SHP77 (cell line): ENCODE measurements around the gene ZC3H7A.
"Not testable (repeated sequence)": the region's sequence is repeated elsewhere in the genome, so short reads cannot be mapped to it uniquely, and the experiment has no call there.

Experiments
- DNase-seq, 2 experiments: peaks; one replicate each; lab custom pipeline; 2025; lab: John Stamatoyannopoulos, UW

Gene ZC3H7A

GRCh38 chr16:11797166-11797956 lies at the start of gene ZC3H7A:
ZC3H7A (minus strand) TSS chr16:11797258; CDS start chr16:11782354, 14,904 bp downstream.
- peak; percentile 92 to 97 for DNase-seq

- no peak for DNase-seq
Observed at GRCh38 chr16:11844499-11844898, 47.4 kb upstream of the ZC3H7A start.

- DNase-seq, result no peak
Observed at GRCh38 chr16:11843861-11844260, 46.8 kb upstream of the ZC3H7A start.

GRCh38 chr16:11843206-11843605 lies 46.1 kb upstream of the ZC3H7A start:
- DNase-seq, result no peak

GRCh38 chr16:11841026-11841425 lies 44.0 kb upstream of the ZC3H7A start:
- no peak for DNase-seq

GRCh38 chr16:11836650-11837244 lies 39.7 kb upstream of the ZC3H7A start:
- no peak for DNase-seq

- DNase-seq, result no peak
Observed at GRCh38 chr16:11835891-11836649, 39.0 kb upstream of the ZC3H7A start.

- DNase-seq, result no peak
Observed at GRCh38 chr16:11835309-11835708, 38.3 kb upstream of the ZC3H7A start.

GRCh38 chr16:11833951-11834695 lies 37.1 kb upstream of the ZC3H7A start:
- DNase-seq, result no peak

GRCh38 chr16:11828696-11829095 lies 31.6 kb upstream of the ZC3H7A start:
- no peak for DNase-seq

- not testable (repeated sequence) for DNase-seq
Observed at GRCh38 chr16:11825520-11826165, 28.6 kb upstream of the ZC3H7A start.

GRCh38 chr16:11824362-11824761 lies 27.3 kb upstream of the ZC3H7A start:
- DNase-seq, result no peak

GRCh38 chr16:11823645-11824044 lies 26.6 kb upstream of the ZC3H7A start:
- not testable (repeated sequence) for DNase-seq

GRCh38 chr16:11819798-11820197 lies 22.7 kb upstream of the ZC3H7A start:
- no peak for DNase-seq

- not testable (repeated sequence) for DNase-seq
Observed at GRCh38 chr16:11818970-11819369, 21.9 kb upstream of the ZC3H7A start.

- DNase-seq, result no peak
Observed at GRCh38 chr16:11816123-11816522, 19.1 kb upstream of the ZC3H7A start.

- not testable (repeated sequence) for DNase-seq
Observed at GRCh38 chr16:11814800-11815199, 17.7 kb upstream of the ZC3H7A start.

- no peak for DNase-seq
Observed at GRCh38 chr16:11806721-11807120, 9.7 kb upstream of the ZC3H7A start.

- DNase-seq, result no peak
Observed at GRCh38 chr16:11805556-11805955, 8.5 kb upstream of the ZC3H7A start.

- no peak for DNase-seq
Observed at GRCh38 chr16:11801481-11802021, 4.5 kb upstream of the ZC3H7A start.

GRCh38 chr16:11800382-11800718 lies 3.3 kb upstream of the ZC3H7A start:
- DNase-seq, result no peak
